ACC112 (cell line): Measurements from ENCODE around the gene KL.

Experiments used
- H2AFZ ChIP-seq: fragments of 200-600 bp; sonication (generic); one replicate; pipeline ENCODE4 v1.6.0; 2017; ENCODE audit warnings: antibody characterized with exemption, low read length; ENCODE audit not compliant: unreplicated experiment
- H3K27ac ChIP-seq: fragments of 200-600 bp; sonication (generic); 2 replicates; pipeline ENCODE4 v1.5.1; 2014; ENCODE audit warnings: low read depth, mild to moderate bottlenecking, antibody characterized with exemption, low read length, moderate library complexity
- H3K27me3 ChIP-seq: fragments of 200-600 bp; sonication (generic); 2 replicates; pipeline ENCODE4 v1.6.1; 2014; ENCODE audit warnings: mild to moderate bottlenecking, antibody characterized with exemption, low read length, moderate library complexity, mixed read lengths; ENCODE audit not compliant: insufficient read depth
- H3K36me3 ChIP-seq: fragments of 200-600 bp; sonication (generic); 2 replicates; pipeline ENCODE4 v1.6.1; 2016; ENCODE audit warnings: mild to moderate bottlenecking, antibody characterized with exemption, low read length, moderate library complexity, mixed read lengths; ENCODE audit not compliant: insufficient read depth
- H3K4me1 ChIP-seq: fragments of 200-600 bp; sonication (generic); one replicate; pipeline ENCODE4 v1.6.1; 2016; ENCODE audit warnings: low read length, mixed read lengths; ENCODE audit not compliant: insufficient read depth, unreplicated experiment, control insufficient read depth
- H3K4me3 ChIP-seq: fragments of 200-600 bp; sonication (generic); 2 replicates; pipeline ENCODE4 v1.5.1; 2014; ENCODE audit warnings: mild to moderate bottlenecking, low read depth, low read length
- H3K79me2 ChIP-seq: fragments of 200-600 bp; sonication (generic); one replicate; pipeline ENCODE4 v1.6.0; 2016; ENCODE audit warnings: low read length; ENCODE audit not compliant: control insufficient read depth, unreplicated experiment, insufficient read depth

Gene KL

DNA sequence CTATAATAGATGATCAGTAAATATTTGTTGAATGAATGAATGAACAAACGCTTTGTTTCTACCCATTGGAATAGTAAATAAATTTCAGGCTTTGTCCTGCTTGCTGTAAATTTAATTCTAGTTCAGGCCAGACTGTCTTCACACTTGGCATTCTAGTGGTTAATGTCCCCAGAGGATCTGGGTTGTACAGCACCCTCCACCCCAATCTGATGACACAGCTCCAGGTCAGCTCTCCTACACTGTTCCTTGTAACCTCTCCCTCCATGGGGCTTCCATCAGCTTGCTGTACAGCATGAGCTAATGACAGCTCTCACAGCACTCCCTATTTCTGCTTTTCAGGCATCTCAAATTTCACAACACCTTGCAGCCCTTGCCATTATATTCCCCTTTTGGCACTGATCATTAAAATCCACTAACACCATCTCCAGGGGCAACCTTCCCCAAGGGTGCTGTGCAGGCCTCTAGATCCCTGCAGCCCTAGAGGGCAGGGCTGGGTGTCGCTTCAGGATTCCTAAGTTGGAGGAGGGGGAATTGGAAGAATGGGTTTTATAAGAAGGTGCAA, 12.7 kb upstream of the KL start:
- Histone ChIP-seq H3K4me3 (no peak overlapping the region), H2AFZ (no peak overlapping the region), H3K27ac (no peak overlapping the region), H3K36me3 (no peaks in the 10 kb centered on the region), H3K79me2 (no peaks in the 10 kb centered on the region), H3K4me1 (no peaks in the 10 kb centered on the region), H3K27me3 (peaks cover 10% of the 10 kb centered on the region; the same call in 1 of the 2 replicates)

DNA sequence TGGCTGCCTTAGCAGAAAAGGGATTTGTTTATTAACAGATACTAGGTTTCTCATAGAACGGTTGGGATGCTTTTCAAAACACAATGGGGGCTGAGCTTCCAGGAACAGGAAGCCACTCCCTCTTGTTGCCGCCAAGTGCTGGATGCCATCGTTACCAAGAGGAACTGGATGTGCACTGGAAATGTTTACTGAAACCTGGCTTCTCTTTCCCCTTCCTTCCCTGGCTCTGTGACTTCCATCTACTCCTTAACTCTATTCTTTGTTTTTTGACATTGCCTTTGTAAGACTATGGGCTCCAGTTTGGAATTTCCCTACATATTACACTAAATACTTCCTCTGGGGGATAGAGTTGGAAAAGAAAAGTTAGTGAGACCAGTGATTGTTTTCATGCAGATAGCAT, 11.7 kb upstream of the KL start:
- Histone ChIP-seq H3K79me2 (no peaks in the 10 kb centered on the region), H3K4me1 (no peaks in the 10 kb centered on the region), H3K4me3 (no peak overlapping the region), H3K27me3 (peaks cover 18% of the 10 kb centered on the region; the same call in 1 of the 2 replicates), H3K27ac (no peak overlapping the region), H2AFZ (peak overlapping the region; percentile 32), H3K36me3 (no peaks in the 10 kb centered on the region)

DNA sequence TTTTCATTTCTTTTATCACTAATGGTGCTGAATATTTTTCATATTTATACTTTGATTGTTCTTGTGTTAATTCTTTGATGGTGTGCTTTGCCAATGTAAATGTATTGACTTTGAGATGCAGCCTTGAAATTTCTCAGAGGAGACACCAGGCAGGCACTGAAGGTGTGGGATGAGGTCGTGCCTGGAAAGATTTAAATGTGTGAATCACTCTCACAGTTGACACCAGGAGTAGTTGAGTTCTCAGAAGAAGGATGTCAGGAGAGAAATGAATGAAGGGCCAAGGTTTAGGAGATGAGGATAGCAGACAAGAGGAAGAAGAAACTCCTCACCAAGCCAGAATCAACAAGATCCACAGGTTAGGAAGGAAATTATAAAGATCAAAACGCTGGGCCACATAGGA, 10.1 kb upstream of the KL start:
- Histone ChIP-seq H3K27ac (no peak overlapping the region), H3K36me3 (no peaks in the 10 kb centered on the region), H2AFZ (no peak overlapping the region), H3K4me3 (no peak overlapping the region), H3K4me1 (no peaks in the 10 kb centered on the region), H3K79me2 (no peaks in the 10 kb centered on the region), H3K27me3 (peaks cover 27% of the 10 kb centered on the region)

DNA sequence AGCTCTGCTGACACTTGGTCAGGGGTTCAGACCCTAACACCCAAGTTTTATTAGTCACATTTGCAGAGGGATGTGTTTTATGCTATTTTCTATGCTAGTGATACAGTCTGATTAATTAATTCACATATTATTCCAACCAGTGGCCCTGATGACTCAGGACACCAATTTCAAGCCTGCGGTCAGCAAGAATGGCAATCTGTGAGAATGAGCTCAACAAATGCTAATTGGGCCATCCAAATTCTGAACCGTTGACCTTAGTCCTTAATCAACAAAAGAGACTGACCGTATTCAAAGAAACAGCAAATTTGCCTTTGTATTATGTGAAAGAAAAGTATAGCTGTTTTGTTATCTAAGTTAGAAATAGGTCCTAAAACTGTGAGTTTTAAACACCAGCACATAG, 9.6 kb upstream of the KL start:
- no peak overlapping the region for H3K27ac ChIP-seq
- H3K79me2 ChIP-seq, result no peaks in the 10 kb centered on the region
- no peak overlapping the region for H3K4me3 ChIP-seq
- no peaks in the 10 kb centered on the region for H3K36me3 ChIP-seq
- H2AFZ ChIP-seq, result no peak overlapping the region
- H3K4me1 ChIP-seq, result no peaks in the 10 kb centered on the region
- H3K27me3 ChIP-seq, result peaks cover 27% of the 10 kb centered on the region

DNA sequence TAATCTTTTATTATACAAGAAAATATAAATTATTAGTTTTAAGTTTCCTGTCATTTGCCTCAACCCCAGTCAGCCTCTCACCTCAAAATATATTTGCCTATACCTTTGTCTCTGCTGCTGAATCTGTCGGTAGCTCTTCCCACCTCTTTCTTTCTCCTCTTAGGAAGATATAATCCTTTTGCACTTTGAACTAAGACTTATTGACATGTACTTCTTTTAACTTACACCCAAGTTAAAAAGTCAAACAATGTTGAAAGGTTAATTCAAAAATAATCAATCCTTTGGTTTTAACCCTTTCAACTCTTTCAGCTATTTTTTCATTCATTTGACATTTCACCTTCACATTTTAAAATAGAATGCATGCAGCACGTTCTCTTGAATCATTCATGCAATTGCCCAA, 9.0 kb upstream of the KL start:
- Histone ChIP-seq H3K27ac (no peak overlapping the region), H2AFZ (no peak overlapping the region), H3K79me2 (no peaks in the 10 kb centered on the region), H3K4me1 (no peaks in the 10 kb centered on the region), H3K36me3 (no peaks in the 10 kb centered on the region), H3K27me3 (peaks cover 27% of the 10 kb centered on the region), H3K4me3 (no peak overlapping the region)

DNA sequence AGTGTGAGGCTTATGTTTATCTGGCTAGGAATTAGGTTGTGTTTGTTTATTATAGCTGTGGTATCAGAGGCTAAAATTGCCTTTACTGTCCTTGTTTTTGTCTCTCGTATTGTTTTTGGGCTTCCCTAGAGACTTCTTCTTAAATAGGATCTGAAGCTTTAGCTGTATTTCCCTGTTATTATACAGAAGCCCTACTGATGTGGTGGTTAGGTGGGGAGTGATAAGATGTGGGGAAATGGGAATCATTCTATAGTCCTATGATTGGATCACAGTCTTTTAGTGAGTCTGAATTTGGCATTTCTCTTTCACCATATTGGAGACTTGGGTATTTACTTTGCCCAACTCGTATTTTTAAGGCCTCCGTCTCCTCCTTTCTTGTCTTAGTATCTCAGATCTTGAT, 8.3 kb upstream of the KL start:
- H3K27ac ChIP-seq, result no peak overlapping the region

DNA sequence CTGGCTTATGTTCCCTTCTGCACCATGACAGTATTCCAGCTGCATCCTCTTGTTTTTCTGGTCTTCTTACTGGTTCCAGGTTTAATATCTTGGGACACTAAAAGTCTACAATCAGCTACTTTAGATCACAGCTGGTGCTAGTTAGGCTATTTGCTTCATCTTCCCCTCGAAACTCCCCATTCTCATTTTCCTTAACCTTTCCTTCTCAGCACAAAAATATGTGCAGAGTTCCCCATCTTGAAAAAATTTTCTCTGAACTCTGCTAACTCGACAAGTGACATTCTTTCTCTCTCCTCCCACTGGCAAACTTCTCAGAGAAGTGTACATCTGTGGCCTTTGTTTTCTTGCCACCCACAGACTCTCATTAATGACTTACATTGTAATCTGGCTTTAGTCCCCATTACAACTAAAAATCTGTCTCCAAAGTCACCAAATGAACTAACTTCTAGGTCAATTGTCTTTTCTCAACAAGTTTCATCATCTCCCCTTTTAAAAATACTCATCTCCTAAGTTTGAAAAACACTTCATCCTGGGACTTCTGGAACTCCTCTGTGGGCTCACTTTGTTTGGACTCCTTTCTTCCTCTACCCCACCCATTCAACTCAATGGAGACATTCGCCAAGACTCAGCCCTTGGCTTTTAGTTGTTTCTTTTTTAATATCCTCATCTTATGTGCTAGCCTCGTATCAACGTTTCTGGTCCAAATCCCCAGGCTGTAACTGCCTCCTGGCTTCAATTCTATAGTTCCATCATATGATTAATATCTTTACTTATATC, 7.1 kb upstream of the KL start:
- Histone ChIP-seq H3K27ac (no peak overlapping the region), H3K4me1 (no peaks in the 10 kb centered on the region), H2AFZ (no peak overlapping the region), H3K79me2 (no peaks in the 10 kb centered on the region), H3K36me3 (no peaks in the 10 kb centered on the region), H3K27me3 (peaks cover 36% of the 10 kb centered on the region), H3K4me3 (no peak overlapping the region)

More for the DNA sequence above, 8.3 kb upstream of the KL start:
- H3K27me3 ChIP-seq, result peaks cover 27% of the 10 kb centered on the region
- H3K36me3 ChIP-seq, result no peaks in the 10 kb centered on the region
- no peaks in the 10 kb centered on the region for H3K4me1 ChIP-seq
- no peak overlapping the region for H3K4me3 ChIP-seq
- no peaks in the 10 kb centered on the region for H3K79me2 ChIP-seq
- no peak overlapping the region for H2AFZ ChIP-seq

DNA sequence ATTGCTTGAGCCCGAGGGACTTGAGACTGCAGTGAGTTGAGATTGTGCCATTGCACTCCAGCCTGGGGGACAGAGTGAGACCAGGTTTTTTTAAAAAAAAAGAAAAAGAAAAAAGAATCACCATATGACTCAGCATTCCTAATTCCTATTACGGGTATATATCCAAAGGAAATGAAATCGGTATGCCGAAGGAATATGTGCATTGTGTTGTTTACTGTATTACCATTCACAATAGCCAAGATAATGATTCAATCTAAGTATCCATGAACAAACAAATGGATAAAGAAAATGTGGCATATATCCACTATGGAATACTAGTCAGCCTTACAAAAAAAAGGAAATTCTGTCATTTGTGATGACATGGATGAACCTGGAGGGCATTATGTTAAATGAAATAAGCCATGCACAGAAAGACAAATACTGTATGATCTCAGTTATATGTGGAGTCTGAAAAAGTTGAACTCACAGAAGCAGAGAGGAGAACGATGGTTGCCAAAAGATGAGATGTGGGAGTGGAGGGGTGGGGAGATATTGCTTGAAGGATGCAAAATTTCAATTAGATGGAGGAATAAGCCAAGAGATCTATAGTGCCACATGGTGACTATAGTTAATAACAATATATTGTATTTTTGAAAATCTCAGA, 4.3 kb upstream of the KL start:
- no peaks in the 10 kb centered on the region for H3K4me1 ChIP-seq
- no peak overlapping the region for H3K4me3 ChIP-seq
- H3K36me3 ChIP-seq, result no peaks in the 10 kb centered on the region
- no peaks in the 10 kb centered on the region for H3K79me2 ChIP-seq
- H2AFZ ChIP-seq, result no peak overlapping the region
- H3K27me3 ChIP-seq, result peaks cover 62% of the 10 kb centered on the region
- no peak overlapping the region for H3K27ac ChIP-seq

DNA sequence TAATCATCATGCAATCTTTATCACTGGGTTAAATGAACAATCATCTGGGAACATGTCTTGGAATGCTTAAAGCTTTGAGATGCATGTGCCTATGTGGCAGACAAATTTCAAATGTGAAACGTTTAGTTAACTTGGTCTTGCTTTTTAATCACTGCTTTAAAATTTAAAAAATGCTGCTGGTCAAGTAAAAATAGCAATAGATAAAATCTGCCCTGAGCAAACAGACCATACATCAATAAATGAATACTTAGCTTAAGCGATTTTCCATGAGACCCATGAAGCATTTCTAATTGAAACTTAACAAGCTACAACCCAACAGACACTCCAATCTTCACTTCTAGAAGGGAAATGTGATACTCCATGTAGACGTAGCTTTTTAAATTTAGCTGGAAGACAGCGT, 1.9 kb upstream of the KL start:
- Histone ChIP-seq H2AFZ (no peak overlapping the region), H3K36me3 (no peaks in the 10 kb centered on the region), H3K4me1 (no peaks in the 10 kb centered on the region), H3K27me3 (peaks cover 69% of the 10 kb centered on the region), H3K79me2 (no peaks in the 10 kb centered on the region), H3K27ac (no peak overlapping the region), H3K4me3 (no peak overlapping the region)

DNA sequence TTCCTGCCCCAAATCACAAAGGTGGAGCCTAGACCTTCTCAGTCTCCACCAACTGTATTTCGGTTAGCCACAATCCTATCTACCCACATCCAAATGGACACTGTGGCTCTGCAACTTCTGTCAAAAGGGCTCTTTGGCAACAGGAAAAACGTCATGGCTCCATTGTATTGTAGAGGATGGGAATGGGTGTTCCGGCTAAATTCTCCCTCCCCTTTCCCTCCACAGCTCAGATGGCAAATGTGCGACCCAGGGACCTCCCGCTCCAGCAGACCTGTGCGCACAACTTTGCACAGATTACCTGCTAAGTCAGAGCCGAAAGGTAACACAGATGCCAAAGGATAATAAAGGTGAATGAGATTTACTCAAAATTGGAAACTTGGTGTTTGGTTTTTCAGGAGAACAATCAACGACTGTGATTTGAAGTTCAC, 968 bp upstream of the KL start:
- Histone ChIP-seq H2AFZ (no peak overlapping the region), H3K27me3 (peaks cover 72% of the 10 kb centered on the region), H3K36me3 (no peaks in the 10 kb centered on the region), H3K4me1 (no peaks in the 10 kb centered on the region), H3K79me2 (no peaks in the 10 kb centered on the region), H3K4me3 (no peak overlapping the region), H3K27ac (no peak overlapping the region)
